Activated naive CD8-positive, alpha-beta T cell treated with anti-CD3 and anti-CD28 coated beads, Interleukin-2, amount 10 ng/mL, durations not matched to agents 7 days and 5 days (primary cell): ENCODE results near the gene SIAH2. TPM values are rescaled to one million over a fixed set of nuclear protein-coding genes. Genes with fewer than 3 reads are reported as not detected.

Experiments
- ATAC-seq: fragments of 150-1000 bp; cut with Tn5 transposase; one replicate; pipeline ENCODE4 v1.10.0; 2021; ENCODE audit warnings: low read depth, moderate library complexity
- POLR2A ChIA-PET: fragments of 350-600 bp; sonication (Branson Sonifier 250); formaldehyde crosslinking; loops from one replicate; lab custom pipeline; 2021; ENCODE audit warnings: antibody characterized with exemption; lab: Charles Lee
- DNase-seq: peaks from one replicate; pipeline ENCODE4 v3.0.0; 2021
- H3K27ac Mint-ChIP-seq: one replicate; pipeline ENCODE4 v1.8.0; 2022; ENCODE audit warnings: mild to moderate bottlenecking, mixed read lengths
- H3K27me3 Mint-ChIP-seq: one replicate; pipeline ENCODE4 v1.8.0; 2022; ENCODE audit warnings: mild to moderate bottlenecking, moderate library complexity, mixed read lengths
- H3K36me3 Mint-ChIP-seq: one replicate; pipeline ENCODE4 v1.8.0; 2021; ENCODE audit warnings: mild to moderate bottlenecking, mixed read lengths
- H3K4me1 Mint-ChIP-seq: one replicate; pipeline ENCODE4 v1.8.0; 2021; ENCODE audit warnings: mixed read lengths
- H3K4me3 Mint-ChIP-seq: one replicate; pipeline ENCODE4 v1.8.0; 2022; ENCODE audit warnings: mild to moderate bottlenecking, moderate library complexity, mixed read lengths
- H3K9me3 Mint-ChIP-seq: one replicate; pipeline ENCODE4 v1.8.0; 2021; ENCODE audit warnings: mixed read lengths
- total RNA-seq, 2 experiments: library from RNA; stranded (reverse); gene quantifications; one replicate each; pipeline ENCODE4 v1.2.3, GENCODE V29; 2021

Gene SIAH2
- total RNA-seq, 2 experiments from 2014 or later: 28.3 TPM

DNA sequence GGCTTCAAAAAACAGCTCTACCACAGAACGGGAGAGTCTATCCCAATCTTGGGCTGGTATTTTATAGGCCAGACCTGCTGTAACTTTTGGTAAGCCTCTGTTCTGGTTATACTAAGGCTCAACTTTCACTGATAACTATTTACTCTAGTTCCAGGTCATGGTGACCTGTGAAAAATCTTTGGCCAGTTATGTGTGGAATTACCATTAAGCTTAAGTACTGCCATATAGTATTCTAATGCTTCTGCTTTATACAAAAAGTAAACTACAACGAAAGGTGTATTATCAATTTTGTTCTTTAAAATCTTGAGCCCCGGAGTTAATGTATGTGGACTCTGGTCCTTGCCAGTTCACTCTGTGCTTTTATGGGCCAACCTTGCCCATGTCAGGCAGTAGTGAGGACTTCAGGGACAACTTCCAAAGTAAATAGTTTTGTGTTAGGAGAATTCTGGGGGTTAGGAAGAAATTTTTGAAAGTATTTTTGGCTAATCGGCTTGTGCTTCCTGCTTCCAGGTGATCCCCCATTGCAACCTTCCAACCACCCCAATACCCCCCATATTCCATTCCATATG is 6.4 kb downstream of the SIAH2 start:
- DNase-seq: no peak
- H3K4me1 Mint-ChIP-seq: peaks cover 45% of the 10 kb centered on the region
- no peak overlapping the region for H3K4me3 Mint-ChIP-seq
- H3K27me3 Mint-ChIP-seq: no peaks in the 10 kb centered on the region
- ATAC-seq: no peak
- H3K9me3 Mint-ChIP-seq: no peaks in the 10 kb centered on the region
- peaks cover 43% of the 10 kb centered on the region for H3K36me3 Mint-ChIP-seq
- POLR2A ChIA-PET: no interaction called here
- no peak overlapping the region for H3K27ac Mint-ChIP-seq

DNA sequence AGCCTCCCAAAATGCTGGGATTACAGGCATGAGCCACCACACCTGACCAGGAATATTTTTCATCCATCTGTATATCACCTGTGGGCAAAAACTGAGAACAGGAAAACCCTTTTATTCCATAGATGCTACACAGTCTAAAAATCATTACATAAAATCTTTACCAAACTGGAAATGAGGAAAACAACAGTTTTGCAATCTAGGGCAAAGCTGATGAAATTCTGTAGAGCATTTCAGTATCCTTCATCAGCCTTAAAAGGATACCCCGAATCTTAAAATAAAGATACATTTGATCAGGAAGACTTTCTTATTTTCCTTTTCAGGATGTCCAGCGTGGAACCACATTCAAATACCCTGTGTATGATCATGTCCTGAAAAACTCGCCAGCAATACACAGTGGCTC is 7.1 kb downstream of the SIAH2 start:
- Mint-ChIP-seq H3K9me3 (no peaks in the 10 kb centered on the region), H3K27me3 (no peaks in the 10 kb centered on the region), H3K27ac (no peak overlapping the region), H3K4me3 (no peak overlapping the region), H3K36me3 (peaks cover 39% of the 10 kb centered on the region), H3K4me1 (peaks cover 48% of the 10 kb centered on the region)
- no peak for ATAC-seq
- no peak for DNase-seq
- POLR2A ChIA-PET: no interaction called here

DNA sequence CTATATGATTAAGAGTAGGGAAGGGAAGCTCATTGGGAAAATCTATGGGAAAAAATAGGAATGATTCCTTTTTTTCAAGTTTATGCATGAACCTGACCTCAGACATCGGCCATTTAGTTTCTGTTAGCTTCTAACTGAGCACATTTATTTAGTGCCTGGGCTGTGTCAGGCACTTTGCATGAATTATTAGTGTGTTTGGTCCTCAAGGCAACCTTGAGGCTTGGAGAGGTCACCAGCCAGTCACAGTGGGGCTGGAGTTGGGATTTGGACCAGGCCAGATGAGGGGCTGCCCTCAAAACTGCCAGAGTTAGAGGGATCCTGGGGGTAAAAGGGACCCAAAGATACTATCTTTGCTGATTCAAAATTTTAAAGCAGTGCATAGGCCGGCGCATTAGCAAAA is 8.1 kb downstream of the SIAH2 start:
- POLR2A ChIA-PET: interaction anchor here (0.7 to 4.4 kb wide), 2 partner anchors 8 to 1501 kb away, joined by 7 to 23 read pairs; partner anchors contain the start of gene SIAH2
- ATAC-seq (no peak), DNase-seq (no peak)
- H3K9me3 Mint-ChIP-seq: no peaks in the 10 kb centered on the region
- peaks cover 39% of the 10 kb centered on the region for H3K36me3 Mint-ChIP-seq
- H3K4me1 Mint-ChIP-seq: peaks cover 49% of the 10 kb centered on the region
- no peak overlapping the region for H3K27ac Mint-ChIP-seq
- H3K4me3 Mint-ChIP-seq: no peak overlapping the region
- no peaks in the 10 kb centered on the region for H3K27me3 Mint-ChIP-seq

DNA sequence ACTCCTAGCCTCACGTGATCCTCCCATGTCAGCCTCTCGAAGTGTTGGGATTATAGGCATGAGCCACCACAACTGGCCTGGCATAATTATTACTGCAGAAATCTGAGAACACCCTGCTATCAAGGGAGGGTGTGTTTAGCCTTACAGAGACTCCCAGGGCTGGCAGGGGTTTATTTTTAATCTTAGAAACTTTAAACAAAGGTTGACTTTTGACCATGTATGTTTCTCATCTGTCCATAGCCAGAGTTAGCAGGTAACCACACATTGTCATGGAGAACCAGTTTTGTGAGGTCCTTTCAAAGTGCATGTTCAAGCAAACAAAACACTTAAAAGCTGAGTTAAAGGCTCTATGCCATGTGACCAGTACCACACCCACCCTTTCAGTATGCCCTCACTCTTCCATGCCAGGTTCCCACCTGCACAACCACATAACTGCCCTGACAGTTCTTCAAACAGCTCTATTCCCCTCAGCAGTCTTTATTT is 11.1 kb downstream of the SIAH2 start:
- ATAC-seq (no peak), DNase-seq (no peak)
- Mint-ChIP-seq H3K27ac (no peak overlapping the region), H3K4me3 (no peak overlapping the region), H3K27me3 (no peaks in the 10 kb centered on the region), H3K9me3 (no peaks in the 10 kb centered on the region), H3K36me3 (peaks cover 40% of the 10 kb centered on the region), H3K4me1 (peaks cover 42% of the 10 kb centered on the region)
- POLR2A ChIA-PET: interaction anchor here (4.4 kb wide), 1 partner anchor 11 kb away, joined by 23 read pairs; the partner anchor contains the start of gene SIAH2

GRCh38 chr3:150749255-150749654 is 13.7 kb downstream of the SIAH2 start:
- no peaks in the 10 kb centered on the region for H3K9me3 Mint-ChIP-seq
- POLR2A ChIA-PET: no interaction called here
- H3K4me1 Mint-ChIP-seq: peaks cover 42% of the 10 kb centered on the region
- H3K36me3 Mint-ChIP-seq: peaks cover 33% of the 10 kb centered on the region
- no peaks in the 10 kb centered on the region for H3K27me3 Mint-ChIP-seq
- ATAC-seq (no peak), DNase-seq (no peak)
- no peak overlapping the region for H3K4me3 Mint-ChIP-seq
- H3K27ac Mint-ChIP-seq: no peak overlapping the region

- H3K9me3 Mint-ChIP-seq: no peaks in the 10 kb centered on the region
- H3K27me3 Mint-ChIP-seq: no peaks in the 10 kb centered on the region
- peaks cover 41% of the 10 kb centered on the region for H3K4me1 Mint-ChIP-seq
- POLR2A ChIA-PET: no interaction called here
- no peak overlapping the region for H3K4me3 Mint-ChIP-seq
- H3K27ac Mint-ChIP-seq: no peak overlapping the region
- ATAC-seq: no peak
- DNase-seq: no peak
- H3K36me3 Mint-ChIP-seq: peaks cover 28% of the 10 kb centered on the region
Observed at GRCh38 chr3:150748684-150749047, 14.3 kb downstream of the SIAH2 start.

- Mint-ChIP-seq H3K4me1 (peaks cover 45% of the 10 kb centered on the region), H3K27ac (peak overlapping the region; percentile 46), H3K9me3 (no peaks in the 10 kb centered on the region), H3K36me3 (peaks cover 26% of the 10 kb centered on the region), H3K27me3 (no peaks in the 10 kb centered on the region), H3K4me3 (no peak overlapping the region)
- POLR2A ChIA-PET: interaction anchor here (0.7 kb wide), 1 partner anchor 16 kb away, joined by 6 read pairs; no protein-coding TSS in a partner anchor
- ATAC-seq (no peak), DNase-seq (no peak)
Observed at GRCh38 chr3:150747886-150748683, 14.9 kb downstream of the SIAH2 start.

GRCh38 chr3:150746791-150747590 is 16.0 kb downstream of the SIAH2 start:
- no peak overlapping the region for H3K4me3 Mint-ChIP-seq
- peak overlapping the region; percentile 32 for H3K27ac Mint-ChIP-seq
- no peaks in the 10 kb centered on the region for H3K9me3 Mint-ChIP-seq
- POLR2A ChIA-PET: interaction anchor here (0.8 kb wide), 1 partner anchor 17 kb away, joined by 5 read pairs; no protein-coding TSS in a partner anchor
- H3K4me1 Mint-ChIP-seq: peaks cover 44% of the 10 kb centered on the region
- H3K27me3 Mint-ChIP-seq: no peaks in the 10 kb centered on the region
- H3K36me3 Mint-ChIP-seq: peaks cover 28% of the 10 kb centered on the region
- no peak for ATAC-seq
- DNase-seq: no peak

GRCh38 chr3:150745832-150746231 is 17.1 kb downstream of the SIAH2 start:
- Mint-ChIP-seq H3K9me3 (no peaks in the 10 kb centered on the region), H3K4me1 (peaks cover 37% of the 10 kb centered on the region), H3K4me3 (no peak overlapping the region), H3K27me3 (no peaks in the 10 kb centered on the region), H3K27ac (peak overlapping the region; percentile 69), H3K36me3 (peaks cover 30% of the 10 kb centered on the region)
- ATAC-seq (no peak), DNase-seq (no peak)
- POLR2A ChIA-PET: no interaction called here

- POLR2A ChIA-PET: no interaction called here
- peaks cover 41% of the 10 kb centered on the region for H3K4me1 Mint-ChIP-seq
- peaks cover 27% of the 10 kb centered on the region for H3K36me3 Mint-ChIP-seq
- H3K9me3 Mint-ChIP-seq: no peaks in the 10 kb centered on the region
- no peaks in the 10 kb centered on the region for H3K27me3 Mint-ChIP-seq
- DNase-seq (no peak), ATAC-seq (no peak)
- no peak overlapping the region for H3K27ac Mint-ChIP-seq
- H3K4me3 Mint-ChIP-seq: no peak overlapping the region
Observed at GRCh38 chr3:150744919-150745211, 18.1 kb downstream of the SIAH2 start.

DNA sequence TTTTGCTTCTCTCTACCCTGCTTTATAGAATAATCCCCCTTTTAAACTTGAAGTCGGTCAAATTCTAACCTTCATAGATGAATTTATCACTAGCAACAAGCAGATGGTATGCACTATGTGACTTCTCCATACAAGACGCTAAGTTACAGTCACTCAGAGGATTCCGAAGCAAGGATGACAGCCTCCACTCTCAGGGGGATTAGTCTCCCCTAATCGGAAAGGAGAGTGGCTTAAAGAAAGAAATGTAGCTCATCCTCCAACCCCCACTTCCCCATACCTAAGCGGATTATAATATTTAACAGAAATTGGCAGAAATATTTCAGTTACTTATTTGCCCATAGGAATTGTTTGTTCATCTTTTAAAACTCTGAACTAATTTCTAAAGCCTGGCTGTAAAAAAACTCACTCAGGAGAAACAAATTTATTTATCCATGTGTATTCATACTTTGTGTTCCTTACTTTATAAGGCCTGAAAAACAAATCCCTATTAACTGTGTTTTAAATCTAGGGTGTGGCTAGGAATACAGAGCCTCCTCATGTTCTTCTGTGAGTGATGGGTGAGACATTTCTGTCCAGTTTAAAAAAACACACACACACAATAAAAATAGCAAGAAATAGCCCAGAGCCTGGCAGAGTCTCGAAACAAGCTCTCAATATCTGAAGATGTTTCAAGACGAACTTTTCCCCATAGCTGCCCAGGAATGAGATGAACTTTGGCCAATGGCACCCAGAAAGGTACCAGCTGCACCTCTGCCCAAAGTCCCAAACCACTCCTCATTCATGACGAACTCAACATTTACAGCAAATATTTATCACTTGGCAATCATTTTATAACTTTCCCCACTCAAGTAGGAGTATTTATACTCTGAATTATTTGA is 18.7 kb downstream of the SIAH2 start:
- no peak for DNase-seq
- no peak overlapping the region for H3K4me3 Mint-ChIP-seq
- H3K27ac Mint-ChIP-seq: no peak overlapping the region
- H3K9me3 Mint-ChIP-seq: no peaks in the 10 kb centered on the region
- no peak for ATAC-seq
- POLR2A ChIA-PET: no interaction called here
- H3K27me3 Mint-ChIP-seq: no peaks in the 10 kb centered on the region
- peaks cover 27% of the 10 kb centered on the region for H3K36me3 Mint-ChIP-seq
- H3K4me1 Mint-ChIP-seq: peaks cover 43% of the 10 kb centered on the region

DNA sequence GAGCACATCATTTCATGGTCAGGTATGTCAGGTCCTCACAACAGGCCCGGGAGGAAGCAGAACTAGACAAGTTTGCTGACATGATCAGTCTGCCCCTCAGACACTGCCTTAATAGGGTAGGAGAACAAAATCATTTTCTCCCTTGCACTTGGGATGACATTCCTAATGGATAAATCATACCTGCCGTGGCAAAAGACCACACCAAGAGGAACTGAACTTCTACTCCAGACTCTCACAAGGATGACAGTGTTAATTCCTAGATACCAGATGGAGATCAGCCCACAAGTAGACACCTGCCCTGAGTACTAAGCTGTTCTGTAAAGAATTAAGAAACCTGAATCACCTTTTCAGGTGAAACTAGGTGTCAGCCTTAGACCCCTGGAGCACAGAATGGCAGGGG is 19.5 kb downstream of the SIAH2 start:
- Mint-ChIP-seq H3K27me3 (no peaks in the 10 kb centered on the region), H3K27ac (no peak overlapping the region), H3K9me3 (no peaks in the 10 kb centered on the region), H3K4me3 (no peak overlapping the region), H3K36me3 (peaks cover 23% of the 10 kb centered on the region), H3K4me1 (peaks cover 40% of the 10 kb centered on the region)
- POLR2A ChIA-PET: interaction anchor here (0.9 kb wide), 1 partner anchor 20 kb away, joined by 3 read pairs; no protein-coding TSS in a partner anchor
- DNase-seq (no peak), ATAC-seq (no peak)
